ENCODE results near the gene GPATCH2.

Gene GPATCH2

DNA sequence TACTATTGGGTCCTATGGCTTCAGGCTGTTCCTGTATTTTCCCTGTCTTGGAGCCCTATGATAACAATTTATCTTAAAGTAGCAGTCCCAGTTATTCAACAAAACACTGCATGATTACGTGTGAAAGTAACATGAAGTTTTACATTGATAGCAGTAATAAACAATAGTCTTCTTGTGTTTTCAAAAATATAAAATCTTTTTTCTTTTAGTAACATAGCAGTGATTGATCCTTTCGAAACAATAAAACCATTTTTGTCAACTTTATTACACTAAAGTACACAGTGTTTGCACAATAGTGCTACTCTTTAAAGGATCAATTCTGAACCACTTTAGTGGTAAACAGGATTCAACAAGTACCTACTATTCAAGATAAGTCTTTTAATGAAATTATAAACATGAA, 90.6 kb downstream of the GPATCH2 start:
- TF ChIP-seq RAD21 (IDR thresholded peaks at IDR 0.05; ENCODE audit: low read depth) (no peak), TEAD4 (IDR thresholded peaks at IDR 0.05) (no peak), ZBTB7A (IDR thresholded peaks at IDR 0.05; ENCODE audit: low read depth) (no peak), TAF1 (IDR thresholded peaks at IDR 0.05; ENCODE audit: low read depth) (no peak)

DNA sequence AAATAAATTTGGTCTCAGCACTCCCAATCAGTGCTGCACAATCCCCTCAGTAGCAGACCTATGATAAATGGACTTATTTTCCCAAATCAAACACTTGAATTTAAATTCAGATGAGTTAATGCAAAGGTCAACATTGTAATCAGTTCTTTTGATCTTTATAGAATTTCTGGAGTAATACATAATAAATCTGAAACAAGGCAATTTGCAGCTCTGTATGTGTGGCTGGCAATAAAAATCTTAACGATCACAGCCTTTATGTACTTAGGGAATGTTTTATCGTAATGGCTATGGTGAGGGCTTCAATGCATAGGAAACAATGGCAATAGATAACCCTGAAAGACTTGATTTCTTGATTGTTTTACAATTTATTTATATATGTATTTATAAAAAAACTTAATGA, 91.4 kb downstream of the GPATCH2 start:
- TF ChIP-seq FOXM1 (IDR thresholded peaks at IDR 0.05; ENCODE audit: borderline replicate concordance, low read depth) (no peak), CEBPB (IDR thresholded peaks at IDR 0.05) (no peak), ZBTB7A (IDR thresholded peaks at IDR 0.05; ENCODE audit: low read depth) (no peak), RAD21 (IDR thresholded peaks at IDR 0.05; ENCODE audit: low read depth) (no peak), EGR1 (IDR thresholded peaks at IDR 0.05) (no peak), EP300 (IDR thresholded peaks at IDR 0.05; ENCODE audit: borderline replicate concordance) (no peak), TCF12 (IDR thresholded peaks at IDR 0.05; ENCODE audit: low read depth) (no peak), CREB1 (IDR thresholded peaks at IDR 0.05; ENCODE audit: low read depth) (no peak), TAF1 (IDR thresholded peaks at IDR 0.05; ENCODE audit: low read depth) (no peak), TEAD4 (IDR thresholded peaks at IDR 0.05) (no peak), YY1 (IDR thresholded peaks at IDR 0.05; ENCODE audit: low read depth) (no peak), NFIC (IDR thresholded peaks at IDR 0.05) (no peak)
- TF ChIP-seq, protein P1, sequence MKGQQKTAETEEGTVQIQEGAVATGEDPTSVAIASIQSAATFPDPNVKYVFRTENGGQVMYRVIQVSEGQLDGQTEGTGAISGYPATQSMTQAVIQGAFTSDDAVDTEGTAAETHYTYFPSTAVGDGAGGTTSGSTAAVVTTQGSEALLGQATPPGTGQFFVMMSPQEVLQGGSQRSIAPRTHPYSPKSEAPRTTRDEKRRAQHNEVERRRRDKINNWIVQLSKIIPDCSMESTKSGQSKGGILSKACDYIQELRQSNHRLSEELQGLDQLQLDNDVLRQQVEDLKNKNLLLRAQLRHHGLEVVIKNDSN (IDR thresholded peaks at IDR 0.05) = no peak
- TF ChIP-seq, protein P2, sequence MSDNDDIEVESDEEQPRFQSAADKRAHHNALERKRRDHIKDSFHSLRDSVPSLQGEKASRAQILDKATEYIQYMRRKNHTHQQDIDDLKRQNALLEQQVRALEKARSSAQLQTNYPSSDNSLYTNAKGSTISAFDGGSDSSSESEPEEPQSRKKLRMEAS (IDR thresholded peaks at IDR 0.05) = no peak
- TF ChIP-seq, protein P3, sequence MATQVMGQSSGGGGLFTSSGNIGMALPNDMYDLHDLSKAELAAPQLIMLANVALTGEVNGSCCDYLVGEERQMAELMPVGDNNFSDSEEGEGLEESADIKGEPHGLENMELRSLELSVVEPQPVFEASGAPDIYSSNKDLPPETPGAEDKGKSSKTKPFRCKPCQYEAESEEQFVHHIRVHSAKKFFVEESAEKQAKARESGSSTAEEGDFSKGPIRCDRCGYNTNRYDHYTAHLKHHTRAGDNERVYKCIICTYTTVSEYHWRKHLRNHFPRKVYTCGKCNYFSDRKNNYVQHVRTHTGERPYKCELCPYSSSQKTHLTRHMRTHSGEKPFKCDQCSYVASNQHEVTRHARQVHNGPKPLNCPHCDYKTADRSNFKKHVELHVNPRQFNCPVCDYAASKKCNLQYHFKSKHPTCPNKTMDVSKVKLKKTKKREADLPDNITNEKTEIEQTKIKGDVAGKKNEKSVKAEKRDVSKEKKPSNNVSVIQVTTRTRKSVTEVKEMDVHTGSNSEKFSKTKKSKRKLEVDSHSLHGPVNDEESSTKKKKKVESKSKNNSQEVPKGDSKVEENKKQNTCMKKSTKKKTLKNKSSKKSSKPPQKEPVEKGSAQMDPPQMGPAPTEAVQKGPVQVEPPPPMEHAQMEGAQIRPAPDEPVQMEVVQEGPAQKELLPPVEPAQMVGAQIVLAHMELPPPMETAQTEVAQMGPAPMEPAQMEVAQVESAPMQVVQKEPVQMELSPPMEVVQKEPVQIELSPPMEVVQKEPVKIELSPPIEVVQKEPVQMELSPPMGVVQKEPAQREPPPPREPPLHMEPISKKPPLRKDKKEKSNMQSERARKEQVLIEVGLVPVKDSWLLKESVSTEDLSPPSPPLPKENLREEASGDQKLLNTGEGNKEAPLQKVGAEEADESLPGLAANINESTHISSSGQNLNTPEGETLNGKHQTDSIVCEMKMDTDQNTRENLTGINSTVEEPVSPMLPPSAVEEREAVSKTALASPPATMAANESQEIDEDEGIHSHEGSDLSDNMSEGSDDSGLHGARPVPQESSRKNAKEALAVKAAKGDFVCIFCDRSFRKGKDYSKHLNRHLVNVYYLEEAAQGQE (IDR thresholded peaks at IDR 0.05; ENCODE audit: low read depth) = no peak

DNA sequence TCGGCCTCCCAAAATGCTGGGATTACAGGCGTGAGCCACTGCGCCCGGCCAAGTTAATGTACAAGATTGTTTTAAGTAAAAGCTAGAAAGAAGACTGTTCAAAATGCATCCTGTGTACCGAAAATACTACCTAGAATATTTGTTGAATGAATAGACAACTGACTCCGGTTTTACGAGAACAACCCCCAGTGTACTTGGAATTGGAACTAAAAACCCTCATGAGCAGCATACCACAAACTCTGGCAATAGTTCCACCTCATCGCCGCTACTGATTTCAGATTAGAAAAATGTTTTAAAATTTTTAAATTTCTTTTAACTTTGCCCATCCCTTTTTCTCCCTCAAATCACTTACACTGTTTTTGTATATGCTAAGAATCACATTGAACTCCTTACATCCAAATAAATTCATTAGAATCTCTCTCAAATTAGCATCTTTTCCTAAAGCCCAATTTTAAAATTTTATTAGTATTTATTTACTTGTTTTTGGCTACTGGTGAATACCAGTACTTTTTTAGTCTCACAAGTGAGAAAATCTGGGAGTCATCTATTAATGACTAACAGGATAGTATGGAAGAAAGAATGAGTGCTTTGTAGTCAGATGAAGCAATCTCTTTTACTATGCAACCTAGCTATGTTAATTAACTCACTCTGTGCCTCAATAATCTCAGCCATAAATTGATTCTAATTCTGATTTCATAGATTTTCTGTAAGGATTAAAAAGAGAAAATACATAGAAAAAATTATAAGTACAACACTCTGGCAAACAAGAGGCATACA, 95.1 kb downstream of the GPATCH2 start:
- TF ChIP-seq, protein P2 (IDR thresholded peaks at IDR 0.05) = no peak
- TF ChIP-seq, protein P3 (IDR thresholded peaks at IDR 0.05; ENCODE audit: low read depth) = no peak
- TF ChIP-seq RAD21 (IDR thresholded peaks at IDR 0.05; ENCODE audit: low read depth) = no peak
- no peak for TF ChIP-seq EP300 (IDR thresholded peaks at IDR 0.05; ENCODE audit: borderline replicate concordance)
- TF ChIP-seq TEAD4 (IDR thresholded peaks at IDR 0.05) = no peak
- TF ChIP-seq ZBTB7A (IDR thresholded peaks at IDR 0.05; ENCODE audit: low read depth) = no peak
- no peak for TF ChIP-seq YY1 (IDR thresholded peaks at IDR 0.05; ENCODE audit: low read depth)
- no peak for TF ChIP-seq CEBPB (IDR thresholded peaks at IDR 0.05)

DNA sequence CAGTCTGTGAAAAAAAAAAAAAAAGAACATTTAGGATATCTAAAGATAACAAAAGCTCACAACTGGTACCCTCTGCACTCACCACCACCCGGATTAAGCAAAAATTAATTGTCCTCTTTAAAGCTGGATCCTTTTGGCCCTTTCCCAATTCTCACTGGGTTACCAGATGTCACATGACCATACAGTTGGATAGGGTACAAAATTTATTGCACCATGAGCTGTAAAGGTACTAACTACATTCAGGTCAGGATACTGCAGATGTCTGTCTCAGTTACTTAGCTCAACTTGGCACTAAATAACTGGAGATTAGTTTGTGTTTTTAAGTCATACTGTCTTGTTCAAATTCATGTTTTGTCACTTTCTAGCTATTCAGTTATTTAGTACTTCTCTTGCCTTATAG, 96.3 kb downstream of the GPATCH2 start:
- TF ChIP-seq CEBPB (IDR thresholded peaks at IDR 0.05) (no peak), EGR1 (IDR thresholded peaks at IDR 0.05) (no peak), TCF12 (IDR thresholded peaks at IDR 0.05; ENCODE audit: low read depth) (no peak), YY1 (IDR thresholded peaks at IDR 0.05; ENCODE audit: low read depth) (no peak), RAD21 (IDR thresholded peaks at IDR 0.05; ENCODE audit: low read depth) (no peak), EP300 (IDR thresholded peaks at IDR 0.05; ENCODE audit: borderline replicate concordance) (no peak), TEAD4 (IDR thresholded peaks at IDR 0.05) (no peak), CREB1 (IDR thresholded peaks at IDR 0.05; ENCODE audit: low read depth) (no peak), ZBTB7A (IDR thresholded peaks at IDR 0.05; ENCODE audit: low read depth) (no peak), TAF1 (IDR thresholded peaks at IDR 0.05; ENCODE audit: low read depth) (no peak)
- TF ChIP-seq, protein P2 (IDR thresholded peaks at IDR 0.05) = no peak

DNA sequence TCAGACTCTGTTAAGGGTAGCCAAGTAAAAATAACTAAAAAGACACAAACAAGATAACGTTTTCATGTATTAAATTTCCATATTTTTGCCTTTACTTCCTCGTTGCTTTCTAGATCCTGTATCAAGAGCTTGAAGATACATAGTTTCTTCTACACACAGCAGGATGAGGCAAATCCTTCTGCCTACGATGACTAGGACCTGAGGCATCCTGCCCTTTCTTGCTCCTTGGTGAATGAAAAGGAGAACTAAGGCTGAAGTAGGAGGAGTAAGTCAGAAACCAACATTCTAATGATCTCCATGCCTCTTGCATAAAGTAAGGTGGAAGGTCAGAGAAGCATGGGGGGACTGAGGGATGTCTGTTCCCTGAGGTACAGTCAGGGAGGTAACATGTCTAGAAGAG, 102.6 kb downstream of the GPATCH2 start:
- TF ChIP-seq CEBPB (IDR thresholded peaks at IDR 0.05) (no peak), ZBTB7A (IDR thresholded peaks at IDR 0.05; ENCODE audit: low read depth) (no peak), TCF12 (IDR thresholded peaks at IDR 0.05; ENCODE audit: low read depth) (no peak), RAD21 (IDR thresholded peaks at IDR 0.05; ENCODE audit: low read depth) (no peak), TAF1 (IDR thresholded peaks at IDR 0.05; ENCODE audit: low read depth) (no peak), TEAD4 (IDR thresholded peaks at IDR 0.05) (no peak), EGR1 (IDR thresholded peaks at IDR 0.05) (no peak), YY1 (IDR thresholded peaks at IDR 0.05; ENCODE audit: low read depth) (no peak), NFIC (IDR thresholded peaks at IDR 0.05) (no peak), CREB1 (IDR thresholded peaks at IDR 0.05; ENCODE audit: low read depth) (no peak), EP300 (IDR thresholded peaks at IDR 0.05; ENCODE audit: borderline replicate concordance) (no peak), FOXM1 (IDR thresholded peaks at IDR 0.05; ENCODE audit: borderline replicate concordance, low read depth) (no peak)
- TF ChIP-seq, protein P3 (IDR thresholded peaks at IDR 0.05; ENCODE audit: low read depth) = no peak
- TF ChIP-seq, protein P2 (IDR thresholded peaks at IDR 0.05) = no peak
- TF ChIP-seq, protein P1 (IDR thresholded peaks at IDR 0.05) = no peak

All from Ishikawa (cell line).